Measurements from ENCODE around the gene MTNR1A. TPM values are rescaled to one million over a fixed set of nuclear protein-coding genes. Genes with fewer than 3 reads are reported as not detected.

MTNR1A gene
- total RNA-seq, 6 donors from 2014 or later: not detected

GRCh38 chr4:186545436-186545835, 9.9 kb downstream of the MTNR1A start:
- Histone ChIP-seq H3K9me3 (no peaks in the 10 kb centered on the region), H3K27ac (no peak overlapping the region), H3K27me3 (no peaks in the 10 kb centered on the region), H3K4me1 (no peaks in the 10 kb centered on the region), H3K4me3 (no peak overlapping the region), H3K36me3 (no peaks in the 10 kb centered on the region)
- DNase-seq (no peak), ATAC-seq (ENCODE audit: low FRiP score in 2 of 2) (no peak)
- 78 to 81% methylated on average over 7 of the region's 7 CpGs for WGBS, 2 donors
- TF ChIP-seq POLR2A (IDR thresholded peaks at IDR 0.05) (no peak), CTCF (IDR thresholded peaks at IDR 0.05) (no peak), EP300 (IDR thresholded peaks at IDR 0.05) (no peak)

GRCh38 chr4:186543206-186543605, 12.2 kb downstream of the MTNR1A start:
- 98 to 100% methylated on average over 2 of the region's 2 CpGs for WGBS, 2 donors
- TF ChIP-seq EP300 (IDR thresholded peaks at IDR 0.05) (no peak), POLR2AphosphoS5 (IDR thresholded peaks at IDR 0.05) (no peak), POLR2A (IDR thresholded peaks at IDR 0.05) (no peak), CTCF (IDR thresholded peaks at IDR 0.05) (no peak)
- DNase-seq: no peak
- Histone ChIP-seq H3K4me1 (no peaks in the 10 kb centered on the region), H3K36me3 (no peaks in the 10 kb centered on the region), H3K27ac (no peak overlapping the region), H3K4me3 (no peak overlapping the region), H3K27me3 (no peaks in the 10 kb centered on the region), H3K9me3 (peaks cover 0 to 4% (median 0%) of the 10 kb centered on the region in 4 donors)
- no peak for ATAC-seq (ENCODE audit: low FRiP score in 2 of 2)

GRCh38 chr4:186541801-186542200, 13.6 kb downstream of the MTNR1A start:
- Histone ChIP-seq H3K27me3 (no peaks in the 10 kb centered on the region), H3K27ac (no peak overlapping the region), H3K4me3 (no peak overlapping the region), H3K36me3 (no peaks in the 10 kb centered on the region), H3K9me3 (peaks cover 0 to 4% (median 0%) of the 10 kb centered on the region in 4 donors), H3K4me1 (no peaks in the 10 kb centered on the region)
- WGBS, 2 donors: 87 to 90% methylated on average over 3 to 4 of the region's 4 CpGs
- TF ChIP-seq CTCF (IDR thresholded peaks at IDR 0.05): no peak
- TF ChIP-seq POLR2AphosphoS5 (IDR thresholded peaks at IDR 0.05): no peak
- no peak for TF ChIP-seq EP300 (IDR thresholded peaks at IDR 0.05)
- no peak for TF ChIP-seq POLR2A (IDR thresholded peaks at IDR 0.05)
- ATAC-seq (ENCODE audit: low FRiP score in 2 of 2): no peak
- no peak for DNase-seq

GRCh38 chr4:186537843-186538521, 17.4 kb downstream of the MTNR1A start:
- Histone ChIP-seq H3K27me3 (no peaks in the 10 kb centered on the region), H3K36me3 (no peaks in the 10 kb centered on the region), H3K27ac (no peak overlapping the region), H3K4me3 (no peak overlapping the region), H3K9me3 (peaks cover 0 to 4% (median 0%) of the 10 kb centered on the region in 4 donors), H3K4me1 (no peaks in the 10 kb centered on the region)
- DNase-seq: no peak
- TF ChIP-seq POLR2A (IDR thresholded peaks at IDR 0.05): no peak
- TF ChIP-seq POLR2AphosphoS5 (IDR thresholded peaks at IDR 0.05): no peak
- TF ChIP-seq EP300 (IDR thresholded peaks at IDR 0.05): no peak
- no peak for TF ChIP-seq CTCF (IDR thresholded peaks at IDR 0.05)
- 78 to 81% methylated on average over 19 of the region's 19 CpGs for WGBS, 2 donors
- ATAC-seq (ENCODE audit: low FRiP score in 2 of 2): no peak

GRCh38 chr4:186536285-186536684, 19.1 kb downstream of the MTNR1A start:
- no peak overlapping the region for H3K27ac ChIP-seq
- no peak for DNase-seq
- no peaks in the 10 kb centered on the region for H3K4me1 ChIP-seq
- no peaks in the 10 kb centered on the region for H3K27me3 ChIP-seq
- peaks cover 0 to 4% (median 0%) of the 10 kb centered on the region in 4 donors for H3K9me3 ChIP-seq
- H3K4me3 ChIP-seq: no peak overlapping the region
- WGBS, 2 donors: 78 to 81% methylated on average over 10 of the region's 10 CpGs
- no peak for TF ChIP-seq CTCF (IDR thresholded peaks at IDR 0.05)
- TF ChIP-seq POLR2A (IDR thresholded peaks at IDR 0.05): no peak
- no peak for TF ChIP-seq POLR2AphosphoS5 (IDR thresholded peaks at IDR 0.05)
- TF ChIP-seq EP300 (IDR thresholded peaks at IDR 0.05): no peak
- no peaks in the 10 kb centered on the region for H3K36me3 ChIP-seq
- ATAC-seq (ENCODE audit: low FRiP score in 2 of 2): no peak

Data from upper lobe of left lung (tissue), 6 donors.